GM21423 (cell line): ENCODE measurements around the gene TBR1.
A peak's percentile ranks its signal among the peaks of the same experiment; 100 is the strongest.

Experiments used
- ATAC-seq: cut with Tn5 transposase; IDR thresholded peaks from one replicate; pipeline ENCODE4 v1.9.1; 2021; ENCODE audit warnings: mild to moderate bottlenecking, moderate library complexity; ENCODE audit not compliant: unreplicated experiment

The TBR1 gene

DNA sequence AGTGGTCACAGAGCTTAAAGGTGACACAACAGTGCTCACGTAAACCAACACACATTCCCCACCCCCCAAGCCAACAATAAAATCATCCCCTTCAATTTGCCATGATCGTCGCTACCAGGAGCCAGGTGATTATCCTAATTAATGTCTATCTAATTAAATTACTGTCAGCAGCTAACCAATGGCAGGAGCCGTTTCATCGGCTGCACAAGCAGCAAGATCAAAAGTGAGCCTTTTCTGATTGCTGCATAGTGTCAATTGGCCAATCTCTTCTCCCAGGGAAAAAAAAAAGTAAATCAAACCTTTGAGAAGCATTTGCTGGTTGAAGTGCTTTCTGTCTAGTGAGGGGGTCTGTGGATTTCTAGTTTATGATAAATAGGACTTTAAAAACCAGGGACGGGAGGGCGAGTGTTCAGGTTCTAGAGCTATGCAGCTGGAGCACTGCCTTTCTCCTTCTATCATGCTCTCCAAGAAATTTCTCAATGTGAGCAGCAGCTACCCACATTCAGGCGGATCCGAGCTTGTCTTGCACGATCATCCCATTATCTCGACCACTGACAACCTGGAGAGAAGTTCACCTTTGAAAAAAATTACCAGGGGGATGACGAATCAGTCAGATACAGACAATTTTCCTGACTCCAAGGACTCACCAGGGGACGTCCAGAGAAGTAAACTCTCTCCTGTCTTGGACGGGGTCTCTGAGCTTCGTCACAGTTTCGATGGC, at the start of gene TBR1:
Gene TBR1 (plus strand): TSS at position 311 of the 721 bp plus-strand sequence. CDS start 114 bp downstream, at position 425.
- ATAC-seq, result no peak

DNA sequence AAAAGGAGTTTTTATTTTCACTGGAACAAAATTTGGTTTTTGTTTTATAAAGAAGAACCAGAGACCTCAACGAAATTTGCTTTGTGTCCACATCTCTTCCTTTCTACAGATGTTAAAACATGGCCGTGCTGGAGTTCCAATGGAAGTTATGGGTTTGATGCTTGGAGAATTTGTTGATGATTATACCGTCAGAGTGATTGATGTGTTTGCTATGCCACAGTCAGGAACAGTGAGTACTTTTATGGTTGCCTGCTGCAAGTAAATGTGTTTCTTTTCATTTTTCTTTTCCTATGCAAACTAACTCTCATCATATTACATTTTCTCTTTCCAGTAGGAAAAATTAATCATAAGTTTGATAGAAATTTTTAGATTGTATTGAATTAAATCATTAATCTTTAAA, 48.4 kb upstream of the TBR1 start:
- no peak for ATAC-seq

DNA sequence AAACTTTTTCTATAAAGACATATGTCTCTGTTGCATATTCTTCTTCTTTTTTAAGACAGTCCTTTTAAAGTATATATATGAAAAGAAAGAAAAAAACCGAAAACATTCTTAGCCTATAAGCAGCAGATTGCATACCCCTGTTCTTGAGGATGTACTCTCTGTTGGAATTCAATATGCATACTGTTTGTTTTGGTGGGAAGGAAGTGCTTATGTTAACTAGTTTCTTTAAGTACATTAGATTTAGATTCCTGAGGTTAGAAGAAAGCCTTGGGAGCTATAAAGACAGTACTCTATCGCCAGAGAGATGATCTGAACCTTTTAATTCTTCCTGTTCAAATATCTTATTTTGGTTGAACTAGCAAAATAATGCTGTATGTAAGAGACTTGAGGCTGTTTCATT, 46.8 kb upstream of the TBR1 start:
- ATAC-seq, result no peak

DNA sequence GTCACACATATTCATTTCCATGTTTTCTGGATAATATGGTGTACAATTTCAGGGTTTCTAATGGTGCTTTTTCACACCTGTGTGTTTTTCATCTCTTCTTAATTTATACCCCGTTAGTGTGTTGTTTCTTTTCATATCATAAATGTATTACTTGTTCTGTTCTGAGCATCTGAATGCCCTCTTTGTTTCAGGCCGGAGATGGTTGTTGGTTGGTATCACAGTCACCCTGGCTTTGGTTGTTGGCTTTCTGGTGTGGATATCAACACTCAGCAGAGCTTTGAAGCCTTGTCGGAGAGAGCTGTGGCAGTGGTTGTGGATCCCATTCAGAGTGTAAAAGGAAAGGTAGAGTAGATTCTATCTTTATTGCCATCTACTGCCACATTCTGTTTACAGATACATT, 45.1 kb upstream of the TBR1 start:
- no peak for ATAC-seq

DNA sequence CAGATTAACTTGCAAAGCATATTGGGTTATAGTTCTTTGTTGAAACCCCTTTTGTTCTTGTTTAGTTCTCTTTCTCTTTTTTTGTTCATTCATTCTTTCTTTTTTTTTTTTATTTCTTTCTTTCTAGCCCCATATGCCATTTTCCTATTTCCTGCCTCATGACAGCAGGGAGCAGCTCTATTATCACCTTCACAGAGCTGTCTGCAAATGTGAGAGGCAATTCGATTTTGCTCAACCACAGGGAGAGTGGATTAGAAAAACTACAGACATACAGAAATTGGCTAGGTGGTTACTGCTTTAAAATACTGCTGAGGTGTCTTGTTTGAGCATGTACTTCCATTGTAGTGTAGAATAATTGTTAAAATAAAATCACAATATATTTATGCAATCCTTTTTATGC, 44.2 kb upstream of the TBR1 start:
- no peak for ATAC-seq

DNA sequence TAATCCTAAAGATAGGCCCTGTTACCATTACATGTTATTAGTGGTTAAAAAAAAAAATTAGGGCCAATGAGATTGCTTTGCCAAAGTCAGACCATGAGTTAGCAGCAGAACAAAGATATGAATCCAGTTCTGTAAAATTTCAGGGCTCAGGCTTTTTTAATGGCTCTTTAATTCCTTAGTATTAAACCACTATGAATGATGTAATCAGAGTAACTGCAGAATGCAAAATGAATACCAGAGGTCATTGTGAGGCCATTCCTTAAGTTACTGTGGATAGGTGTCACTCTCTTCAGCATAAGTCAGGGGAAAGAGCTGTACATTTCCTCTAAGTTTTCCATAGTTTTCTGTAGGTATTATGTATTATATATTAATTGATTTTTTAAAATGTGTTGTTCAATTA, 42.2 kb upstream of the TBR1 start:
- ATAC-seq, result no peak

DNA sequence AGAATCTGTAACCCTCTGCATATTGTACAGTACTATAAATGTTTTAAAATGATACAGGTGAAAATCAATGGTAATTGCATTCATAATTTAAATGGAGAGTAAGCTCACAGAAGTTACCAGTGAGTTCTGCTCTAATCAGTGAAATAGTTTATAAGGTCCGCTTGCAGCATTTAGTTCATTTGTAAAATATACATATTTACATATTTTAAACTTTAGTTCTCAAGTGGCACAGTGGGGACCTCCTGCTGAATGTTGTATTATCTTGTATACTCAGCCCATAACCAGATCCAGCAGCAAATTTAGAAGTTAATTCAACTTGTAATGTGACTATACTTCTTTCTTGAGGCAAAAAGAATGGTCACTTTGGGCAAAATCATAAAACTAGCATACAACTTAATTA, 41.7 kb upstream of the TBR1 start:
- no peak for ATAC-seq

DNA sequence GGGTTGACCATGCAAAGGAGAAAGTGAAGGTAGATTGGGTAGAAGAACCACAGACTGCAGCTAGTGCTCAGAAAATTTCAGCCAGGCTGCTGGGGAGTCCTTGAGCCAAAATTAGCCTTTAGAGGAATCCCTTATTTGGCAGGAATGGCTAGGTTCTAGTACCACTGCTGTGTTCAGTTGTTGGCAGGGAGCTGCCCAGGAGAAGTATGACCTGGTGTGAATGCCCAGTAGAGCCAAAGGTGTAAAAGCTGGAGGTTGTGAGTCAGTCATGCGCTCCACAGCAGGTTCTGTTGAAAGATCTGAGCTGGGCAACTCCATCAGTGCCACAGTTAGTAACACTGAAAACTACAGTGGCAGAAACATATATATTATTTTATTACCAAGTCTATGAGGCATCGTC, 36.4 kb upstream of the TBR1 start:
- ATAC-seq, result no peak

DNA sequence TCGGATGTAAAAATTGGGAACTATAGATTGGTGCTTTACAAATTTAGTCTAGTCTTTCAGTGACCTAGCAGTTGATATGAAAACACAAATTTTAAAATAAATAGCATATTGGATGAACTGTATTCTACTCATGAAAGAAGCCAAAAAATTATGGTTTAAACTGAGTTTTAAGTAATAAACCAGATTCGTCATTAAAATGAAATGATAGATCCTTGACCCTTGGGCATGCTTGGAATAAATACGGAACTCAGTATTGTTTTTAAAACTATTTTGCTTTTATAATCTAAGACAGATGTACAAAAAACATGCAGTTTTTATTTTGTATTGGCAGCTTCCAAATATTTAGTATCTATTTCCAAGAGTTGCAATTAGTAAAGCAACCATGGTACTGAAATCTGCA, 34.6 kb upstream of the TBR1 start:
- no peak for ATAC-seq

DNA sequence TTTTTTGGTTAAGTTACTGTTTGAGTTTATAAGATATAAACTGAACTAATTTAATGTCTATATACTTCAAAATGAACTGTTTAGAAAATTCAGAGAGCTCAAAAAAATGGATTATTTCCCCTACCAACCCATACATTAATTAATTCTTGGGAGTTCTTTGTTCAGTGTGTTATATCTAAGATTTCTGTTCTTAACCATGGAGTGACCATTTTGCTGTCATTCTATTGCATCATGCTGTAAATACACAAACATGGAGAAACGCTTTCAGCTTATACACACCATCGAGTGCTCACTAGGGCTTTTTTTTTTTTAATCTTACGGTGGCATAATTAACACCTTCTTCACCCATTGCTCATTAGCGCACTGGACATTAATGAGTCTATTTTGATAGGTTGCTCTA, 33.4 kb upstream of the TBR1 start:
- no peak for ATAC-seq

DNA sequence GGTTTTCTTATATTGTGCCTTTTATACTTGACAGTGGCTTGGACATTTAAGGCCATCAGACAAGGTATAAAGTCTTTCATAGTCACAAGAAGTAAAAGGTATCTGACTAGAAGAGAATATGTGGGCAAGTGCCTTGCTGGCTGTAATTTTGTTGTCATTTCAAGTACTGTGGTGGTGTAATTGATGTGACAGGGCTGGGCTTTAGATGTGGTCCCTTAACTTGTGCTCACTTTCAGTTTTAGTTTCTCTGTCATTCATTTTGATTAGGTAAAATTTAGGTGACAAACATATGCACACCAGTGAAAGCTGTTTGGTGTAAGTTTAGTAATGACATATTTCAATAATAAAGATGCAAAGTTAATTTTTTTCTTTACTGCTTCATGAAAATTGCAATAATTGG, 31.2 kb upstream of the TBR1 start:
- peak; percentile 79 for ATAC-seq

DNA sequence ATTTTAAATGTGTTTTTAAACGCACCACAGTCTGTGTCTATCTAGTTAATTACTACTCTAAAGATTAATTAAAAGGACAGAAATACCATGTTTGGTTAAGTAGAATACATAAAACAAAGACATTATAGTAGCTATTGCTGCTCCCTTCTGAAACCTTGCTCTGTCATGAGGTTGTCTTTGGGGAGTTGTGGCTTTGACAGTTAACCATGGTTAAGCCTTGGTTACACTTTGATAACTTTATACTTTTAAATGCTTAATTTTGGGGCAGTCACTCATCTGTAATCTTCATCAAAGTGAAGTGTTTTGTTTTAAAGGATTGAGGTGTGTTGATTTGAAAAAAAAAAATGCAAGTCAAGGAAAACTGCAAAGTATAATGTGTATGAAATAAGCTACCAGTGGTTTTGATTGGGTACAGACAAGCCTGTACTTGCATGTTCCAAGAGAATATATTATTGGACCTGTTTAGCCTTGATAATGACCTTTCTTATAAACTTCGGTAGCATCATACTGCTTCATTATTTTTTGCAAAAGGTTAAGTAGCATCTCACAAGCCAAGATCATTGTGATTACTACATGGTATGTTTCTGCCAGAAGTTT, 29.8 kb upstream of the TBR1 start:
- peak; percentile 75 for ATAC-seq

DNA sequence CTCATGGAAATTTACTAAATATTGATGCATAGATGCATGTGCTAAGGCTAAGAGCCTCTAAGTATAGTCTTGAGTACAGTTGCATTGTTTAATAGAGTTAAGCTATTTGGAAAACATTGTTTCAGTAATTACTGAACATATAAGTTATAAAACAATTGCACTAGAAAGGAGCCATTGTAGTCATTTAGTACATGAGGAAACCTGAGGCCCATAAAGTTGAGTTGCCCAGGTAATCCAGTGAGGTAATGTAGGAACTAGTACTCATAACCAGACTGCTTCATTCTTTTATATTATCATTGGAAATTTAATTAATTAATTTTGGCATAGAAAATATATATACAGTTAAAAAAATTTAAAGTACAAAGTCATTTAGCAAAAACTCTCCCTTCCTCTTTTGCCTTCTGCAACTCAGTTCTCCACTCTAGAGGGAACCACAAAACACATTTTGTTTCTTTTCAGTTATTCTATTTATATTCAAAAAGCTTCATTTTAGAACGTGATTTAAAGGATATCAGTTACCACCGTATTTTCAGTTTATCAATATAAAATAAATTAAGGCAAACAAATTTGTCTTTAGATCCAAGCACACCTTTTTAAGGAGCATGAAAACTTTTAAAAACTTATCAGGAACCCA, 27.8 kb upstream of the TBR1 start:
- peak; percentile 25 for ATAC-seq

DNA sequence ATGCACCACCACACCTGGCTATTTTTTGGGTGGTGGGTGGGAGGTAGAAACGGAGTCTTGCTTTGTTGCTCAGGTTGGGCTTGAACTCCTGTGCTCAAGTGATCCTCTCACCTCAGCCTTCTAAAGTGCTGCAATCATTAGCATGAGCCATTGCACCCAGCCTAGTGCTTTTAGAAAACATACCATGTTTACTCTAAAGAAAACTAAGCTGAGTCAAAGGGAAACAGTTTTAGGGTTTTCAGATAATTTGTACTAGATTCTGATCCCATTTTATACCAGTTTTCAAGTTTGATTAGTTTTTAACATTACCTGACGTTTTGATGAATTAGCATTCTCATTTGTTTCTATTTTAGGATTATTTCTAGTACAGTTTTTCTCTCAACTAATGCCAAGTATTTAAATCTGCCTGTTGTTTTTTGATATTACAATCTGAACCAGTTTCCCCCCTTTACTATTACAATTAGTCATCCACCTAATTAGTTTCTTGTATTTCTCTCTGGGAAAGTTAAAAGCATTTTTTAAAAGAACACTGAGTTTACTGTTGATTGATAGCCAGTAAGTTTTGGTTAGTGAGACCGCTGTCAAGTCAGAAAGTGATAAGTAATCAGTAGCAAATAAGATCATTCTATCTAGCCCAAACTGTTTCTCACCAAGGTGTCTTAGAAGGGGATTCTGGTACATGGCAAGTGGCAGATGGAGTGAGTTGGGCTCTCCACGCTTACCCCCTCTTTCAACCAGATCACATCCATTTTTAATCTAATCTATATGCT, 24.2 kb upstream of the TBR1 start:
- ATAC-seq, result no peak

DNA sequence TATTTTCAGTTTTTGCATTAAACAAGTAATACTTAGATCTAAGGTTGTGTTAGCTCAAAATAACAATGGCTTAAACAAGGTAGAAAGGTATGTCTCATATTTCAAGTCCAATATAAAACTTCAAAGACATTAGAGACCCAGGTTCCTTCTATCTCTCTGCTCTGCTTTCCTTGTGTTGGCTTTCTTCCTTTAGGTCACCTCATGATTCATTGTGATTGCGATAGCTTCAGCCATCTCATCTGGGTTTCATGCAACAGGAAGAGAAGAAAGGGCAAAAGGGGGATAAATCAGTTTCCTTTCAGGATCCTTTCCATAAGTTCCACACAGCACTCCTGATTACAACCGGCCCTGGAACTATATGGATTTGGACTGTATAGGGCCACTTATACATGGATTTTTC, 16.0 kb upstream of the TBR1 start:
- no peak for ATAC-seq

DNA sequence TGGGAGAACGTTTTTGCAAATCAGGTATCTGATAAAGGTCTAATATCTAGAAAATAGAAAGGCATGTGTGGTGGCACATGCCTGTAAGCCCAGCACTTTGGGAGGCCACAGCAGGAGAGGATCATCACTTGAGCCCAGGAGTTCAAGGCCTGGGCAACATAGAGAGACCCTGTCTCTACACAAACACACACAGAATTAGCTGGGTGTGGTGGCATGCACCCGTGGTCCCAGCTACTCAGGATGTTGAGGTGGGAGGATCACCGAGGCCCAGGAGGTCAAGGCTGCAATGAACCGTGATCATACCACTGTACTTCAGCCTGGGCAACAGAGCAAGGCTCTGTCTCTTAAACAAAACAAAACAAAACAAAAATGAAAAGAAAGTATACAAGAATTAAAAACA, 13.8 kb upstream of the TBR1 start:
- no peak for ATAC-seq

DNA sequence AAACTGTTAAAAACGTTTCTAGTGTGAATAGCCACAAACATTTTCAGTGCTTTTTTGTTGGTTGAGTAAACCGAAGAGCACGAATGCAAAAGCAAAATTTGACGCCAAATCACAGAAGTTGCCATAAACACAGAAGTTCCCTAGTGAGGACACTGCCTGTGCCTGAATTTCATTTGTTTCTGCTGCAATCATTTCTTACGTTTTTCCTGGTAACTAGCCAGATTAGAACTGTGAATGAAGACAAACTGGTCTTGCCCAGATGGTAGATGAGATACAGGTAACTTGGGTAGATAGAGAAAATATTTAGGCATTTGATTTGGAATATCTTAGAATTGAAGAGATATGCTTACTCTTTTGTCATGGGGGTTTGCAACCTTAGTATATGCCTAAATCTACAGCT, 9.8 kb upstream of the TBR1 start:
- ATAC-seq, result no peak

DNA sequence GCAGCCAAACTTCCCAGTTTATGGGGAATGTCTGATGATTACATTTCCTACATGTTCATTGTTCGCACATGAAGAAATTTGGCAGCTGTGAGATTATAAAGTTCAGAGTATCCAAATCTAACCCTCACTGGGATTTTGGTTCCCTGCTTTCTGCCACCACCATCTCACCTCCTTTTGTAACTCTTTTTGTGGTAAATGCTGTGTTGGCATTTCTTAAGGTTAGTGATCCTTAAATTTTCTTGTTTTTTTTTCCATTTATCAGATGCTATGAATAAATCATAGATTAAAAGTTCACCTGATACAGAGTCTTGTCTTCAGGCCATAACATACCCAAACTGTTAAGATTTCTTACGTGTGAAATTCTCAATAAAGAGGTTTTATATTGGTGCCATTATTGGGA, 8.5 kb upstream of the TBR1 start:
- no peak for ATAC-seq

DNA sequence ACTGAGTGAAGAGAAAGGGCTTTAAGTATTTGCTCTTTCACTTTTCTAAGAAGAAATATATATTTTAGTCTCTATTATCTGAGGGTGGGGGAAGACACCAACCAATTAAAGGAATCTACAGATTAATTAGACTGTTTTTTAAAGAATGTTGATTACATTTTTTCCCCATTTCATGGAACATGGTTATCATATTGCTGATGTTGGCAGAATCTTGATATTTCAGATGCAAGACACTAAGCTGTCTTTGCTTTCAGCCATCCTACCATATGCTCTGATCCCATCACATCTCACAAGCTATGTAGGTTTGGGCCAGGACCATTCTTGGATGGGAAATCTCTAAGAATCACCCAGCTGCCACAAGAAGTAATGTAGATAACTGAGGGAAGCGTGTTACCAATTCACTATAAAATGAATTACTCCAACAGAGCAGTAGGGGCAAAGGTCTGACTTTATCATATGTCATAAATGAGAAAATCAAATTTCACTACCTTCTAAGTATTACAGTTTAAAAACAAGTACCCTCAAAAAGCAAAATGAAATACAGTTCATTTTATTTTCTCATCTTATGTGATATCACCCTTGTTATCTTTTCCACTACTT, 6.7 kb upstream of the TBR1 start:
- ATAC-seq, result no peak

DNA sequence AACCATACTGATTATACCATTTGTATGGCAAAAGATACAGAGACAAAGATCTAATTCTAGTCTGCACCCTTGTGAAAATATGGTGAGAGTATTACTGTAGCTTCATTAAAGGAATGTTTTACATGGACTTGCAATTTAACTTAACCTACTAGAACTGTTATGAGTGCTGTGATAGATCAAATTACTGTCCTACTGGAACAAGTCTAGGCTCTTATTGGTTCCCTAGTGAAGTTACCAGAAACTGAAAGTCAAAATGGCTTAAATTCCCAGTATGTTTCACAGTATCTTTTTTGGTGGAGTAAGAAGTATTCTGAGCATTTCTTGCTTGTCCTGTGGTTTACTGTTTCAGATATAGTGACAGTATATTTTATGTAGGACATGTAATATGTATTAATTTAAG, 3.8 kb upstream of the TBR1 start:
- ATAC-seq, result no peak
